Adrenal gland (tissue), 12 donors: ENCODE results near the gene KIFC1. TPM values are rescaled to one million over a fixed set of nuclear protein-coding genes. Genes with fewer than 3 reads are reported as not detected.
"Not testable (repeated sequence)": the region's sequence is repeated elsewhere in the genome, so short reads cannot be mapped to it uniquely, and the experiment has no call there.

Source experiments
- DNase-seq, 7 donors: peaks; one replicate each; pipeline ENCODE4 v3.0.0-alpha.2; 2019 to 2020
- H3K27ac ChIP-seq, 5 donors: fragments of 200-600 bp; sonication (generic) in 4 of 5; 1 replicate in 3 of 5; 2 replicates in 2 of 5; pipeline versions ENCODE4 v1.5.1 to v1.8.0; 2016 to 2020; ENCODE audit warnings: mild to moderate bottlenecking in 1 of 5
- H3K27me3 ChIP-seq: fragments of 200-600 bp; 2 replicates; pipeline ENCODE4 v1.8.0; 2021
- H3K36me3 ChIP-seq, 2 donors: fragments of 200-600 bp; replicated peaks in 1 of 2; 1 replicate in 1 of 2; 2 replicates in 1 of 2; pipeline versions ENCODE4 v1.5.1 to v1.8.0; 2018 to 2022
- H3K4me1 ChIP-seq, 2 donors: fragments of 200-600 bp; replicated peaks in 1 of 2; 1 replicate in 1 of 2; 2 replicates in 1 of 2; pipeline versions ENCODE4 v1.5.1 to v1.8.0; 2018 to 2021
- H3K4me3 ChIP-seq, 4 donors: fragments of 200-600 bp; sonication (generic) in 3 of 4; one replicate each; pipeline ENCODE4 v1.5.1; 2016 to 2018
- H3K9me3 ChIP-seq, 3 donors: fragments of 200-600 bp; sonication (generic) in 1 of 3; replicated peaks in 1 of 3; 1 replicate in 2 of 3; 2 replicates in 1 of 3; pipeline versions ENCODE4 v1.5.1 to v1.8.0; 2016 to 2021
- CTCF ChIP-seq, 6 experiments: fragments of 450-650 bp in 4 of 6; fragments of 200-600 bp in 2 of 6; sonication (generic) in 1 of 6; IDR thresholded peaks; 1 replicate in 5 of 6; 2 replicates in 1 of 6; pipeline versions ENCODE4 v1.5.1 to v1.8.0; 2016 to 2021; ENCODE audit warnings: antibody characterized with exemption in 6 of 6, mild to moderate bottlenecking in 2 of 6, moderate library complexity in 1 of 6
- POLR2A ChIP-seq, 2 donors: fragments of 450-650 bp; IDR thresholded peaks; one replicate each; pipeline ENCODE4 v1.6.1; 2017; ENCODE audit warnings: antibody characterized with exemption in 2 of 2, mild to moderate bottlenecking in 2 of 2, moderate library complexity in 1 of 2
- WGBS, 4 donors: extraction: QIAGEN DNeasy Blood & Tissue Kit in 2 of 4; methylation state at CpG; one replicate each; pipeline versions ENCODE4 v1.1.5 to v1.1.7; 2013 to 2017; 5-methylcytosine and 5-hydroxymethylcytosine counted together
- intact Hi-C, 2 donors: fragments of 100-400 bp; cut with DNase I; formaldehyde crosslinking; loops; one replicate each; pipeline versions ENCODE4 v1.14.1 to v1.15.0; 2022 to 2023
- polyA plus RNA-seq, 3 donors: library from polyadenylated mRNA; stranded (reverse); fragments of 200-250 nt in 2 of 3; fragments of 350-450 nt in 1 of 3; fragmentation: Illumina TruSeq in 1 of 3; extraction: RNeasy Lipid Tissue Mini Kit (QIAGEN cat#74804) in 1 of 3; gene quantifications; one replicate each; pipeline ENCODE4 v1.2.3, GENCODE V29; 2013 to 2014
- total RNA-seq, 9 donors: library from RNA; depleted of rRNA in 4 of 9; stranded (reverse); fragments of >200 nt in 4 of 9; fragments of 120-200 nt in 1 of 9; fragmentation: NEBNext Ultra II Directional in 1 of 9; extraction: Animal tissue kit (Norgen Biotek cat#: 25700) in 1 of 9; gene quantifications; one replicate each; pipeline versions ENCODE4 v1.1.0 to v1.2.4, GENCODE V29; 2013 to 2023
- donor health status: healthy with polysubstance abuse.
- donor health status: Bipolar disorder and iron deficiency.
- donor health status: DM: yes; HTN: yes; CAD: no.
- donor health status: DM: no; HTN: no; CAD: no.
- donor health status: DM: no; HTN: no; CAD: no.
- donor health status: DM: yes; HTN: yes; CAD: no.

KIFC1 gene
- total and polyA plus RNA-seq, 12 donors, result 0.60 to 9.5 (median 1.4) TPM; not detected in 1

GRCh38 chr6:33375143-33375671 is 16.4 kb upstream of the KIFC1 start:
- no peaks in the 10 kb centered on the region for H3K36me3 ChIP-seq
- intact Hi-C loops, result no loop called here
- peak; percentile 82 to 94 (median 89) for DNase-seq
- H3K9me3 ChIP-seq, result no peaks in the 10 kb centered on the region
- H3K4me1 ChIP-seq, result peaks cover 20 to 25% of the 10 kb centered on the region in 2 donors
- peak overlapping the region in 4 of 5 donors; percentile 65 to 91 (median 75) for H3K27ac ChIP-seq
- WGBS, 4 donors, result 16 to 20% (median 18%) methylated on average over 9 of the region's 9 CpGs
- TF ChIP-seq CTCF (IDR thresholded peaks at IDR 0.05) (no peak), POLR2A (IDR thresholded peaks at IDR 0.05) (no peak)
- H3K27me3 ChIP-seq, result no peaks in the 10 kb centered on the region
- H3K4me3 ChIP-seq, result peak overlapping the region in 1 of 4 donors; percentile 32

- intact Hi-C loops, result no loop called here
- TF ChIP-seq CTCF (IDR thresholded peaks at IDR 0.05), result no peak
- no peak for TF ChIP-seq POLR2A (IDR thresholded peaks at IDR 0.05)
- DNase-seq, result no peak
- H3K36me3 ChIP-seq, result no peaks in the 10 kb centered on the region
- H3K9me3 ChIP-seq, result no peaks in the 10 kb centered on the region
- peak overlapping the region in 1 of 5 donors; percentile 47 for H3K27ac ChIP-seq
- H3K4me1 ChIP-seq, result peaks cover 20 to 25% of the 10 kb centered on the region in 2 donors
- 63 to 84% (median 74%) methylated on average over 4 of the region's 4 CpGs for WGBS, 4 donors
- H3K27me3 ChIP-seq, result no peaks in the 10 kb centered on the region
- H3K4me3 ChIP-seq, result no peak overlapping the region
Measured at GRCh38 chr6:33377171-33377570, 14.5 kb upstream of the KIFC1 start.

- peaks cover 18 to 22% of the 10 kb centered on the region in 2 donors for H3K4me1 ChIP-seq
- H3K27me3 ChIP-seq, H3K27ac ChIP-seq, H3K9me3 ChIP-seq, intact Hi-C loops, DNase-seq, H3K36me3 ChIP-seq, H3K4me3 ChIP-seq: not testable (repeated sequence)
- WGBS, 4 donors, result 90 to 97% (median 93%) methylated on average over 10 of the region's 10 CpGs
Measured at GRCh38 chr6:33379184-33379583, 12.4 kb upstream of the KIFC1 start.

GRCh38 chr6:33380272-33380981 is 11.2 kb upstream of the KIFC1 start:
- 68 to 85% (median 81%) methylated on average over 2 of the region's 2 CpGs for WGBS, 4 donors
- Histone ChIP-seq H3K27me3 (no peaks in the 10 kb centered on the region), H3K4me3 (no peak overlapping the region), H3K36me3 (no peaks in the 10 kb centered on the region), H3K4me1 (peaks cover 6 to 10% of the 10 kb centered on the region in 2 donors), H3K27ac (no peak overlapping the region), H3K9me3 (no peaks in the 10 kb centered on the region)
- intact Hi-C loops, result no loop called here
- DNase-seq, result no peak
- TF ChIP-seq POLR2A (IDR thresholded peaks at IDR 0.05) (no peak), CTCF (IDR thresholded peaks at IDR 0.05) (no peak)
